Vagina (tissue), 2 donors: ENCODE results near the gene DHX35. TPM values are rescaled to one million over a fixed set of nuclear protein-coding genes. Genes with fewer than 3 reads are reported as not detected.
"Not testable (repeated sequence)": the region's sequence is repeated elsewhere in the genome, so short reads cannot be mapped to it uniquely, and the experiment has no call there.

ENCODE experiments used
- DNase-seq, 2 donors: peaks; one replicate each; pipeline ENCODE4 v3.0.0-alpha.2; 2017; ENCODE audit errors: extremely low spot score in 2 of 2
- H3K27ac ChIP-seq: fragments of 200-600 bp; sonication (generic); one replicate; pipeline ENCODE4 v1.5.1; 2019
- H3K27me3 ChIP-seq: fragments of 200-600 bp; sonication (generic); one replicate; pipeline ENCODE4 v1.5.1; 2019
- H3K36me3 ChIP-seq, 2 donors: fragments of 200-600 bp; sonication (generic); one replicate each; pipeline ENCODE4 v1.5.1; 2017 to 2019
- H3K4me1 ChIP-seq: fragments of 200-600 bp; sonication (generic); one replicate; pipeline ENCODE4 v1.5.1; 2019
- H3K4me3 ChIP-seq, 2 donors: fragments of 200-600 bp; sonication (generic); 1 replicate in 1 of 2; 2 replicates in 1 of 2; pipeline ENCODE4 v1.5.1; 2016 to 2019
- H3K9me3 ChIP-seq: fragments of 200-600 bp; sonication (generic); one replicate; pipeline ENCODE4 v1.5.1; 2019
- POLR2A ChIP-seq, 2 donors: fragments of 450-650 bp; IDR thresholded peaks; one replicate each; pipeline ENCODE4 v1.6.1; 2017; ENCODE audit warnings: antibody characterized with exemption in 2 of 2, mild to moderate bottlenecking in 2 of 2, moderate library complexity in 2 of 2
- POLR2AphosphoS5 ChIP-seq, 2 donors: sonication (generic); formaldehyde crosslinking; IDR thresholded peaks; one replicate each; pipeline ENCODE4 v1.9.0; 2017; ENCODE audit warnings: antibody characterized with exemption in 2 of 2, mild to moderate bottlenecking in 2 of 2, low read depth in 1 of 2; ENCODE audit not compliant: insufficient read depth in 1 of 2
- intact Hi-C: fragments of 100-400 bp; cut with DNase I; formaldehyde crosslinking; loops from one replicate; pipeline ENCODE4 v1.15.1; 2023
- total RNA-seq: library from RNA; depleted of rRNA; stranded (reverse); fragments of >200 nt; gene quantifications from one replicate; pipeline ENCODE4 v1.2.3, GENCODE V29; 2016
- TF ChIP-seq, protein P1 (sequence below), 3 experiments: fragments of 450-650 bp in 2 of 3; fragments of 200-600 bp in 1 of 3; sonication (generic) in 1 of 3; IDR thresholded peaks; one replicate each; pipeline ENCODE4 v1.5.1; 2017 to 2019; ENCODE audit warnings: antibody characterized with exemption in 3 of 3, mild to moderate bottlenecking in 2 of 3, moderate library complexity in 2 of 3

The DHX35 gene
- total RNA-seq, 1 donor from 2014 or later = 13.0 TPM

- Histone ChIP-seq H3K27me3 (no peaks in the 10 kb centered on the region), H3K27ac (no peak overlapping the region), H3K9me3 (no peaks in the 10 kb centered on the region), H3K4me1 (peaks cover 20% of the 10 kb centered on the region), H3K4me3 (no peak overlapping the region), H3K36me3 (peaks cover 0 to 17% of the 10 kb centered on the region in 2 donors)
- intact Hi-C loops = loop anchor here (10.0 kb wide), 1 partner anchor 57 kb away; no protein-coding TSS in a partner anchor
- no peak for TF ChIP-seq POLR2A (IDR thresholded peaks at IDR 0.05)
- no peak for TF ChIP-seq POLR2AphosphoS5 (IDR thresholded peaks at IDR 0.05; ENCODE audit: insufficient read depth in 1 of 2, low read depth in 1 of 2)
- TF ChIP-seq, protein P1, sequence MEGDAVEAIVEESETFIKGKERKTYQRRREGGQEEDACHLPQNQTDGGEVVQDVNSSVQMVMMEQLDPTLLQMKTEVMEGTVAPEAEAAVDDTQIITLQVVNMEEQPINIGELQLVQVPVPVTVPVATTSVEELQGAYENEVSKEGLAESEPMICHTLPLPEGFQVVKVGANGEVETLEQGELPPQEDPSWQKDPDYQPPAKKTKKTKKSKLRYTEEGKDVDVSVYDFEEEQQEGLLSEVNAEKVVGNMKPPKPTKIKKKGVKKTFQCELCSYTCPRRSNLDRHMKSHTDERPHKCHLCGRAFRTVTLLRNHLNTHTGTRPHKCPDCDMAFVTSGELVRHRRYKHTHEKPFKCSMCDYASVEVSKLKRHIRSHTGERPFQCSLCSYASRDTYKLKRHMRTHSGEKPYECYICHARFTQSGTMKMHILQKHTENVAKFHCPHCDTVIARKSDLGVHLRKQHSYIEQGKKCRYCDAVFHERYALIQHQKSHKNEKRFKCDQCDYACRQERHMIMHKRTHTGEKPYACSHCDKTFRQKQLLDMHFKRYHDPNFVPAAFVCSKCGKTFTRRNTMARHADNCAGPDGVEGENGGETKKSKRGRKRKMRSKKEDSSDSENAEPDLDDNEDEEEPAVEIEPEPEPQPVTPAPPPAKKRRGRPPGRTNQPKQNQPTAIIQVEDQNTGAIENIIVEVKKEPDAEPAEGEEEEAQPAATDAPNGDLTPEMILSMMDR (IDR thresholded peaks at IDR 0.05) = no peak
- DNase-seq = no peak
Observed at GRCh38 chr20:38987777-38988176, 25.6 kb downstream of the DHX35 start.

- peaks cover 0 to 17% of the 10 kb centered on the region in 2 donors for H3K36me3 ChIP-seq
- H3K4me3 ChIP-seq = no peak overlapping the region
- TF ChIP-seq POLR2AphosphoS5 (IDR thresholded peaks at IDR 0.05; ENCODE audit: insufficient read depth in 1 of 2, low read depth in 1 of 2) = no peak
- no peak for TF ChIP-seq POLR2A (IDR thresholded peaks at IDR 0.05)
- TF ChIP-seq, protein P1 (IDR thresholded peaks at IDR 0.05) = no peak
- no peaks in the 10 kb centered on the region for H3K27me3 ChIP-seq
- peaks cover 10% of the 10 kb centered on the region for H3K4me1 ChIP-seq
- DNase-seq = no peak
- no peaks in the 10 kb centered on the region for H3K9me3 ChIP-seq
- intact Hi-C loops = no loop called here
- no peak overlapping the region for H3K27ac ChIP-seq
Observed at GRCh38 chr20:38990728-38991127, 28.6 kb downstream of the DHX35 start.

- Histone ChIP-seq H3K36me3 (peaks cover 0 to 20% of the 10 kb centered on the region in 2 donors), H3K4me1 (no peaks in the 10 kb centered on the region), H3K9me3 (no peaks in the 10 kb centered on the region), H3K4me3 (no peak overlapping the region), H3K27ac (no peak overlapping the region), H3K27me3 (no peaks in the 10 kb centered on the region)
- DNase-seq = no peak
- intact Hi-C loops = no loop called here
- TF ChIP-seq POLR2A (IDR thresholded peaks at IDR 0.05) (no peak), POLR2AphosphoS5 (IDR thresholded peaks at IDR 0.05; ENCODE audit: insufficient read depth in 1 of 2, low read depth in 1 of 2) (no peak)
- TF ChIP-seq, protein P1 (IDR thresholded peaks at IDR 0.05) = no peak
Observed at GRCh38 chr20:38991814-38992704, 29.9 kb downstream of the DHX35 start.

DNA sequence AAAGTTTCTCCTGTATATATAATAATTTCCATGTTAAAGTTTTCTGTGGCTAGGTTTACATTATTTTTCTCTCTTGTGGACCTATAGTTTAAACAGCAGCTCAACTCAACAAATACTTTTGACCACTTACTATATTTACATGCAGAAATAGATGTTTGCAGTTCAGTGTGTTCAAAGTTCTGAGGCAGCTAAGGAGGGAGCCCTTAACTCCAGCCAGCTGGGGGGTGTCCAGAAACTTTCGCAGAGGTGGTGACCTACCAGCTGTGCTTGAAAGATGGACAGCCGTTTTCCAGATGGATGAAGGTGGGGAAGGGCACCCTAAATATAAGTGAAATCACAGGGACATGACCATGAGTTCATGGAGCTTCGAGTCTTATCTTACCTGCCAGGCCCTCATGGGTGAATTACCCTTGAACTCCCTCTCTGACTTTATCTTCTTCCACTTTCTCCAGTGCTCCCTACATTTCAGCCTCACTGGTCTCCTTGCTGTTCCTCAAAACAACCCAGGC is 33.4 kb downstream of the DHX35 start:
- Histone ChIP-seq H3K4me1 (no peaks in the 10 kb centered on the region), H3K4me3 (no peak overlapping the region), H3K9me3 (no peaks in the 10 kb centered on the region), H3K27me3 (no peaks in the 10 kb centered on the region), H3K27ac (no peak overlapping the region), H3K36me3 (peaks cover 0 to 19% of the 10 kb centered on the region in 2 donors)
- TF ChIP-seq, protein P1 (IDR thresholded peaks at IDR 0.05) = no peak
- TF ChIP-seq POLR2A (IDR thresholded peaks at IDR 0.05) (no peak), POLR2AphosphoS5 (IDR thresholded peaks at IDR 0.05; ENCODE audit: insufficient read depth in 1 of 2, low read depth in 1 of 2) (no peak)
- DNase-seq = no peak
- intact Hi-C loops = no loop called here

DNA sequence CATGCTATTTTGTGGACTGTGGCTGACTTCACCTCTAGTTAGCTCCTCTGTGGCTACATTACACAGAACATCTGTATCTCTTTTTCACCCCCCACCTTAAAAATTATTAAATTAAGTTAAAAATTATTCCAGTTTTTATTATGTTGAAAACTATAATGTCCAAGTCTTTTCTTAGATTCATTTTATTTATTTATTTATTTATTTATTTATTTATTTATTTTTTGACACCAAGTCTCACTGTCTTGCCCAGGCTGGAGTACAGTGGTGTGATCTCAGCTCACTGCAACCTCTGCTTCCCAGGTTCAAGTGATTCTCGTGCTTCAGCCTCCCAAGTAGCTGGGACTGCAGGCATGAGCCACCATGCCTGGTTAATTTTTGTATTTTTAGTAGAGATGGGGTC is 34.7 kb downstream of the DHX35 start:
- intact Hi-C loops, H3K27me3 ChIP-seq, H3K4me3 ChIP-seq, H3K4me1 ChIP-seq, H3K9me3 ChIP-seq, H3K27ac ChIP-seq, DNase-seq: not testable (repeated sequence)
- H3K36me3 ChIP-seq = peaks cover 0 to 17% of the 10 kb centered on the region in 2 donors
